ENCODE results near the gene UBN1. TPM values are rescaled to one million over a fixed set of nuclear protein-coding genes. Genes with fewer than 3 reads are reported as not detected.

UBN1 gene
- total RNA-seq, 4 donors from 2014 or later: 22.8 to 46.2 (median 28.0) TPM

DNA sequence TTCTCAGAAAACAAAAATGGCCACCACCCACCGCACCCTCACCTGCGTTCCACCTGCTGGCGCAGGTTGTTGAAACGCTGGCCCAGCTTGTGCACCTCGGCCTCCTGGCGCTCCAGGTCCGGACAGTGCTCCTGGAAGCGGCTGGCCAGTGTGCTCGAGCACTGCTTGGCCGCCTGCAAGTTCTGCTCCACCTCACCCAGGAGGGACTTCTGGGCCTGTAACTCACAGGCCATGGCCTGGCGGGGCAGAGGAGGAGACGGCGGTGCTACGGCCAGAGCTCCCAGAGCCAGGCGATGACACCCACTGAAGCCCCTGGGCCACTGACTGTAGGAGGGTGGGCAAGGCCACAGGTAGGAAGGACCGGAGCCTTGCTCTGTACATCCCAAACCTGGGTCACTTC, 43.4 kb downstream of the UBN1 start:
- H3K4me1 ChIP-seq: peaks cover 0 to 19% (median 3%) of the 10 kb centered on the region in 3 donors
- 90% methylated on average over 2 of the region's 16 CpGs; no CpG with 5 or more reads in 1 of the 2 donors for WGBS, 2 donors (ENCODE audit: low coverage in 1 of 2)
- H3K36me3 ChIP-seq: peaks cover 0 to 92% of the 10 kb centered on the region in 2 donors
- H3K27me3 ChIP-seq: peaks cover 5% of the 10 kb centered on the region
- ATAC-seq: no peak
- TF ChIP-seq, protein P1, sequence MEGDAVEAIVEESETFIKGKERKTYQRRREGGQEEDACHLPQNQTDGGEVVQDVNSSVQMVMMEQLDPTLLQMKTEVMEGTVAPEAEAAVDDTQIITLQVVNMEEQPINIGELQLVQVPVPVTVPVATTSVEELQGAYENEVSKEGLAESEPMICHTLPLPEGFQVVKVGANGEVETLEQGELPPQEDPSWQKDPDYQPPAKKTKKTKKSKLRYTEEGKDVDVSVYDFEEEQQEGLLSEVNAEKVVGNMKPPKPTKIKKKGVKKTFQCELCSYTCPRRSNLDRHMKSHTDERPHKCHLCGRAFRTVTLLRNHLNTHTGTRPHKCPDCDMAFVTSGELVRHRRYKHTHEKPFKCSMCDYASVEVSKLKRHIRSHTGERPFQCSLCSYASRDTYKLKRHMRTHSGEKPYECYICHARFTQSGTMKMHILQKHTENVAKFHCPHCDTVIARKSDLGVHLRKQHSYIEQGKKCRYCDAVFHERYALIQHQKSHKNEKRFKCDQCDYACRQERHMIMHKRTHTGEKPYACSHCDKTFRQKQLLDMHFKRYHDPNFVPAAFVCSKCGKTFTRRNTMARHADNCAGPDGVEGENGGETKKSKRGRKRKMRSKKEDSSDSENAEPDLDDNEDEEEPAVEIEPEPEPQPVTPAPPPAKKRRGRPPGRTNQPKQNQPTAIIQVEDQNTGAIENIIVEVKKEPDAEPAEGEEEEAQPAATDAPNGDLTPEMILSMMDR (IDR thresholded peaks at IDR 0.05): no peak
- TF ChIP-seq POLR2AphosphoS5 (IDR thresholded peaks at IDR 0.05) (no peak), POLR2A (IDR thresholded peaks at IDR 0.05) (no peak), EP300 (IDR thresholded peaks at IDR 0.05) (no peak)
- no peak overlapping the region for H3K4me3 ChIP-seq
- H3K9me3 ChIP-seq: no peaks in the 10 kb centered on the region
- H3K27ac ChIP-seq: no peak overlapping the region

DNA sequence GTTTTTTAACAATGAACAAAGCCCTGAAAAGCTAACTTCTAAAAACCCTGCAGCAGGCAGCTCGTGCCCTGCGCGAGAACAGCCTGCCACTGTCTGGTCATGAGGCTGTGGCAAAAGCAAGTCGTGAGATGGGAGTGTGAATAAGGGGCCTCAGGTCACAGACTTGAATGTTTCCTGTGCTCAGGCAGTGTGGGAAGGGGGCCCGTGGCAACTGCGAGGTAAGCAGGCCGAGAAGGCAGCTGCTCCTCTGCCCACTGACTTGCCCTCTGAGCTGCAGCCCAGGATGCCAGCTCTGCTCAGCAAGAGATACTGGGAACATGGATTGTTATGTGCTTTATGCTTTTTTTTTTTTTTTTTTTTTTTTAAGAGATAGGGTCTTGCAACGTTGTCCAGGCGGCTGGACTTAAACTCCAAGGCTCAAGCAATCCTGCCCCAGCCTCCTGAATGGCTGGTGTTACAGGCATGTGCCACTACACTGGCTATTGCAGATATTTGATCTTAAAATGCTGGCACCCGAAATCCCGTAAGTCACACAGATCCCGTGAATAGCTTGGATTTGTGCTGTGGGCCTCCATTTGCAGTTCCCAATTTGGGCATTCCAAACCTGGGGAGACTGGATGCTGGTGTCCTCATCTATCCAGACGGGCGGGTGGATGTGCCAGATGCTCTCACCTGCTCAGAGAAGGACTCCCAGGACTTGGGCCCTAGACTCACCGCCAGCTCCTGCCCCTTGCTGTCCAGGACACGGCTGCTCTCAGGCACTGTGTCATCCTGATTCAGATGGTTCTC, 44.0 kb downstream of the UBN1 start:
- peaks cover 0 to 92% of the 10 kb centered on the region in 2 donors for H3K36me3 ChIP-seq
- H3K4me1 ChIP-seq: peaks cover 0 to 19% (median 3%) of the 10 kb centered on the region in 3 donors
- TF ChIP-seq POLR2A (IDR thresholded peaks at IDR 0.05) (no peak), EP300 (IDR thresholded peaks at IDR 0.05) (no peak), POLR2AphosphoS5 (IDR thresholded peaks at IDR 0.05) (no peak)
- TF ChIP-seq, protein P1 (IDR thresholded peaks at IDR 0.05): no peak
- H3K27me3 ChIP-seq: peaks cover 5% of the 10 kb centered on the region
- H3K4me3 ChIP-seq: no peak overlapping the region
- no peaks in the 10 kb centered on the region for H3K9me3 ChIP-seq
- no peak for ATAC-seq
- no peak overlapping the region for H3K27ac ChIP-seq
- WGBS, 2 donors (ENCODE audit: low coverage in 1 of 2): 85 to 96% methylated on average over 4 of the region's 16 CpGs

DNA sequence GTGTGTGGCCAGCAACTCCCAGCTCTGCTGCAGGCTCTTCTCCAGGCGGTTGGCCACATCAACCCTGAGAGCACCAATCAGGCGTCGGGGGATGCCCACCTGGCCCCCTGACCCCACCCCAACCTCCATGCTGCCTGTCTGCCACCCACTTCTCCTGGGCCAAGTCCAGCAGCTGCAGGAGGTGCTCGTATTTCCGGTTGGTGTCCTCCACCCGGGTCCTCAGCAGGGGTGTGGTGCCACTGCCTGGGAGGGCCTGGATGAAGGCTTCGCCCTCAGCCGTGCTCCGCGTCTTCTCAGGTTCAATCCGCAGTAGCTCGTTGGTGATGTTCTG, 44.6 kb downstream of the UBN1 start:
- TF ChIP-seq POLR2AphosphoS5 (IDR thresholded peaks at IDR 0.05) (no peak), EP300 (IDR thresholded peaks at IDR 0.05) (no peak), POLR2A (IDR thresholded peaks at IDR 0.05) (no peak)
- TF ChIP-seq, protein P1 (IDR thresholded peaks at IDR 0.05): no peak
- ATAC-seq: no peak
- Histone ChIP-seq H3K27ac (peak overlapping the region in 1 of 4 donors; percentile 10), H3K9me3 (no peaks in the 10 kb centered on the region), H3K4me3 (no peak overlapping the region), H3K27me3 (peaks cover 5% of the 10 kb centered on the region), H3K36me3 (peaks cover 0 to 92% of the 10 kb centered on the region in 2 donors), H3K4me1 (peaks cover 0 to 19% (median 3%) of the 10 kb centered on the region in 3 donors)
- WGBS, 2 donors (ENCODE audit: low coverage in 1 of 2): no CpG with 5 or more reads among the region's 12 CpGs

DNA sequence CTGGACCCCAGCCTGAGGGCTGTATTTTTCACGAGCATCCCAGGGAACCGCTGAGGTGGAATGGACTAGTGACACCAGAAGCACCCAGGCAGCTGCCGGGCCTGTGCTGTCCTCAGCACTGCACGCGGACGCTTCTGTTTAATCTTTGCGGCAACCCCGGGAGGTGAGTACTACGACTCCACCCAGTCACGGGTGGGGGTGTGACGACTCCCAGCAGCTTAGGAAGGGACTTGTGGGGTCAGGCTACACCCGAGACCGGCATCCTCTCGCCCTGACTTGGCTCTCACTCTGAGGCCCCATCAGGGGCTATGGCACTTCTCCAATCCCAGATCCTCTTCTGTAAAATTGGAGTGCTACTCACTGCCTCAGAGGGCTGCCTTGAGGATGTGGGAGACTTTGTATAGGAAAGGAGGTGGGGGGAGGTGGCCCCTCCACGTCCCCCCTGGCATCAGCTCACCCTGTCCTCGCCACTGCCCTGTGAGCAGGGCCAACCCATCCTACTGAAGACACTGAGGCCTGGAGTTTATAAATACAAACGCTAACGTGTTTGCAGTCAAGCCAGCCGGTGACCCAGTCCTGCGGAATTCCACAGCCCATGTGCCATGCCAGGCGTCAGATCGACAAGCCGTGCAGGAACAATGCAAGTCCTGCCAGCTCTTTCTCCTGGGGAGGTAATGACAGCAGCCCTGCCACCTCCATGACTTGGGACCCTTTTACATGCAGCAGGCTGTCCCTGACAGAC, 45.3 kb downstream of the UBN1 start:
- peaks cover 0 to 19% (median 3%) of the 10 kb centered on the region in 3 donors for H3K4me1 ChIP-seq
- H3K27me3 ChIP-seq: peaks cover 5% of the 10 kb centered on the region
- TF ChIP-seq POLR2A (IDR thresholded peaks at IDR 0.05) (no peak), POLR2AphosphoS5 (IDR thresholded peaks at IDR 0.05) (no peak), EP300 (IDR thresholded peaks at IDR 0.05) (no peak)
- TF ChIP-seq, protein P1 (IDR thresholded peaks at IDR 0.05): no peak
- H3K4me3 ChIP-seq: no peak overlapping the region
- WGBS, 2 donors (ENCODE audit: low coverage in 1 of 2): 11 to 60% methylated on average over 1 to 5 of the region's 23 CpGs
- peaks cover 0 to 90% of the 10 kb centered on the region in 2 donors for H3K36me3 ChIP-seq
- no peaks in the 10 kb centered on the region for H3K9me3 ChIP-seq
- ATAC-seq: no peak
- peak overlapping the region in 2 of 4 donors; percentile 10 to 30 for H3K27ac ChIP-seq
